ENCODE results near the gene PROSER3.

The PROSER3 gene

GRCh38 chr19:35782589-35782988, 24.6 kb downstream of the PROSER3 start:
- Histone ChIP-seq H3K27ac (ENCODE audit: low read depth, low read length) (no peak overlapping the region), H3K9ac (ENCODE audit: low read length) (no peak overlapping the region), H3K4me3 (ENCODE audit: low read length) (no peak overlapping the region), H3K36me3 (ENCODE audit: control insufficient read depth, insufficient read depth, low read length) (peaks cover 14% of the 10 kb centered on the region), H3K4me1 (ENCODE audit: control insufficient read depth, insufficient read depth, low read length) (no peaks in the 10 kb centered on the region), H3K27me3 (ENCODE audit: control insufficient read depth, insufficient read depth, low read length) (no peaks in the 10 kb centered on the region)

GRCh38 chr19:35783469-35784434, 25.8 kb downstream of the PROSER3 start:
- Histone ChIP-seq H3K36me3 (ENCODE audit: control insufficient read depth, insufficient read depth, low read length) (peaks cover 13% of the 10 kb centered on the region), H3K9ac (ENCODE audit: low read length) (no peak overlapping the region), H3K4me1 (ENCODE audit: control insufficient read depth, insufficient read depth, low read length) (no peaks in the 10 kb centered on the region), H3K27ac (ENCODE audit: low read depth, low read length) (no peak overlapping the region), H3K4me3 (ENCODE audit: low read length) (no peak overlapping the region), H3K27me3 (ENCODE audit: control insufficient read depth, insufficient read depth, low read length) (no peaks in the 10 kb centered on the region)

GRCh38 chr19:35784503-35785338, 26.7 kb downstream of the PROSER3 start:
- Histone ChIP-seq H3K4me3 (ENCODE audit: low read length) (no peak overlapping the region), H3K36me3 (ENCODE audit: control insufficient read depth, insufficient read depth, low read length) (peaks cover 11% of the 10 kb centered on the region), H3K27me3 (ENCODE audit: control insufficient read depth, insufficient read depth, low read length) (no peaks in the 10 kb centered on the region), H3K9ac (ENCODE audit: low read length) (no peak overlapping the region), H3K27ac (ENCODE audit: low read depth, low read length) (no peak overlapping the region), H3K4me1 (ENCODE audit: control insufficient read depth, insufficient read depth, low read length) (no peaks in the 10 kb centered on the region)

- Histone ChIP-seq H3K4me1 (ENCODE audit: control insufficient read depth, insufficient read depth, low read length) (no peaks in the 10 kb centered on the region), H3K9ac (ENCODE audit: low read length) (no peak overlapping the region), H3K27me3 (ENCODE audit: control insufficient read depth, insufficient read depth, low read length) (no peaks in the 10 kb centered on the region), H3K27ac (ENCODE audit: low read depth, low read length) (no peak overlapping the region), H3K36me3 (ENCODE audit: control insufficient read depth, insufficient read depth, low read length) (peaks cover 11% of the 10 kb centered on the region), H3K4me3 (ENCODE audit: low read length) (no peak overlapping the region)
Measured at GRCh38 chr19:35785339-35785627, 27.3 kb downstream of the PROSER3 start.

- Histone ChIP-seq H3K4me3 (ENCODE audit: low read length) (no peak overlapping the region), H3K36me3 (ENCODE audit: control insufficient read depth, insufficient read depth, low read length) (peaks cover 6% of the 10 kb centered on the region), H3K9ac (ENCODE audit: low read length) (no peak overlapping the region), H3K27ac (ENCODE audit: low read depth, low read length) (no peak overlapping the region), H3K4me1 (ENCODE audit: control insufficient read depth, insufficient read depth, low read length) (no peaks in the 10 kb centered on the region), H3K27me3 (ENCODE audit: control insufficient read depth, insufficient read depth, low read length) (no peaks in the 10 kb centered on the region)
Measured at GRCh38 chr19:35786299-35787160, 28.6 kb downstream of the PROSER3 start.

GRCh38 chr19:35787227-35787799, 29.3 kb downstream of the PROSER3 start:
- Histone ChIP-seq H3K27me3 (ENCODE audit: control insufficient read depth, insufficient read depth, low read length) (no peaks in the 10 kb centered on the region), H3K9ac (ENCODE audit: low read length) (no peak overlapping the region), H3K4me1 (ENCODE audit: control insufficient read depth, insufficient read depth, low read length) (no peaks in the 10 kb centered on the region), H3K36me3 (ENCODE audit: control insufficient read depth, insufficient read depth, low read length) (peaks cover 3% of the 10 kb centered on the region), H3K4me3 (ENCODE audit: low read length) (no peak overlapping the region), H3K27ac (ENCODE audit: low read depth, low read length) (no peak overlapping the region)

DNA sequence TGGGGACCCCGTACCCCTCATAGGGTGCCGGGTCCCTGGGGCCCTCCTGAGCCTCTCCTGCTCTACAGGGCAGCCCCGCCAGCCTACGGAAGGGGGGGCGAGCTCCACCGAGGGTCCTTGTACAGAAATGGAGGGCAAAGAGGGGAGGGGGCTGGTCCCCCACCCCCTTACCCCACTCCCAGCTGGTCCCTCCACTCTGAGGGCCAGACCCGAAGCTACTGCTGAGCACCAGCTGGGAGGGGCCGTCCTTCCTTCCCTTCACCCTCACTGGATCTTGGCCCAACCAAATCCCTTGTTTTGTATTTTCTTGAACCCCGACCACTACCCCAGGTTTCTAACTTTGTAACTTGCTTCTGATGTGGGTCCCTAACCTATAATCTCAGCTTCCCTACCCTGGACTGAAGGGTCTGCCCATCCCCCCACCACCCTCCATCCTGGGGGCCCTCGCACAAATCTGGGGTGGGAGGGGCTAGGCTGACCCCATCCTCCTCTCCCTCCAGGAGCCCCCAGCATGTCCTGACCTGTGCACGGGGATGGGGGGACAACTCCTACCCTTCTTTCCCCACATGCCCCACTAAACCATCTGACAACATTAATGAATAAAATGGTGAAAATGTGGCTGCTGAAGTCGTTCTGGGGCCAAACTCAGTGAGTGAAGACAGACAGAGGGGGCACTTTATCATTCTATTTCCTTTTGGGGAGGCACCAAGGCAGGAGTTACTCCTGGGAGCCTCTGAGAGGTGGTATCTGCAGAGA, 30.4 kb downstream of the PROSER3 start:
- H3K36me3 ChIP-seq (ENCODE audit: control insufficient read depth, insufficient read depth, low read length), result no peaks in the 10 kb centered on the region
- no peak overlapping the region for H3K27ac ChIP-seq (ENCODE audit: low read depth, low read length)
- no peak overlapping the region for H3K4me3 ChIP-seq (ENCODE audit: low read length)
- H3K4me1 ChIP-seq (ENCODE audit: control insufficient read depth, insufficient read depth, low read length), result no peaks in the 10 kb centered on the region
- no peak overlapping the region for H3K9ac ChIP-seq (ENCODE audit: low read length)
- no peaks in the 10 kb centered on the region for H3K27me3 ChIP-seq (ENCODE audit: control insufficient read depth, insufficient read depth, low read length)

DNA sequence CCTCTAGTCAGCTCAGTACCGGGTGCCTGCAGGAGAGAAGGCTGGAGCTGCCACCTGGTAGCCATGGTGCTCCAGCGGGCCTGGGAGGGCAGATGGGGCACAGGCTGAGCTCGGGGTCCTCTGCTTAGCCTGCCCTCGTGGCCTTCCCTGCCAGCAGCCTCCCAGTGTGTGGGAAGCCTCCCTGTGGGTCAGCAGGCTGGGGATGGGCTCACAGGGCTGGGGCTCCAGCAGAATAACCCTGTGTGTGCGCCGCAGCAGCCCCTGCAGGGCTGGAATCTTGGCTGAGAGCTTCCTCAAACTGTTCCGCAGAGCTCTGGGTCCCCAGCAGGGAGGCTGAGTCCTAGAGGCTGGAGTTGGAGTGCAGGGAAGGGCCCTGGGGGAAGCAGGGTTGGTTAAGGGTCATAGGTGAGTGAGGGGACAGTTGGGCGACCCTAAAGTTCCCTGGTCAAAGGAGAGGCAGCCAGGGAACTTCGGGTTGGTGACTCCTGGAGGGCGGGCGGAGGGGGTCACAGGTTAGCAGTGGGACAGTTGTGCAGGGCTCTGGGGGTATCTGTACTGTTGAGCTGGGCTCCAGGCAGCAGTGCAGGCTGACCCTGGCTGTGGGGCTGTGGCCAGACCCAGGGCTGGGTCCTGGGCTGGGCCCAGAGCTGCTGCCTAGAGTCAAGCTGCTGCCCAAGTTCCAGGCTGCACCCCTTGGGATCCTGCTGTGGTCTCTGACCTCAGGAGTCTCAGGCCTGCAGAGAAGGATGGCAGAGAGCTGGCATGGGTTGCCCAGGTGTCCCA, 31.4 kb downstream of the PROSER3 start:
- no peaks in the 10 kb centered on the region for H3K27me3 ChIP-seq (ENCODE audit: control insufficient read depth, insufficient read depth, low read length)
- no peak overlapping the region for H3K9ac ChIP-seq (ENCODE audit: low read length)
- no peak overlapping the region for H3K27ac ChIP-seq (ENCODE audit: low read depth, low read length)
- no peaks in the 10 kb centered on the region for H3K36me3 ChIP-seq (ENCODE audit: control insufficient read depth, insufficient read depth, low read length)
- no peaks in the 10 kb centered on the region for H3K4me1 ChIP-seq (ENCODE audit: control insufficient read depth, insufficient read depth, low read length)
- no peak overlapping the region for H3K4me3 ChIP-seq (ENCODE audit: low read length)

DNA sequence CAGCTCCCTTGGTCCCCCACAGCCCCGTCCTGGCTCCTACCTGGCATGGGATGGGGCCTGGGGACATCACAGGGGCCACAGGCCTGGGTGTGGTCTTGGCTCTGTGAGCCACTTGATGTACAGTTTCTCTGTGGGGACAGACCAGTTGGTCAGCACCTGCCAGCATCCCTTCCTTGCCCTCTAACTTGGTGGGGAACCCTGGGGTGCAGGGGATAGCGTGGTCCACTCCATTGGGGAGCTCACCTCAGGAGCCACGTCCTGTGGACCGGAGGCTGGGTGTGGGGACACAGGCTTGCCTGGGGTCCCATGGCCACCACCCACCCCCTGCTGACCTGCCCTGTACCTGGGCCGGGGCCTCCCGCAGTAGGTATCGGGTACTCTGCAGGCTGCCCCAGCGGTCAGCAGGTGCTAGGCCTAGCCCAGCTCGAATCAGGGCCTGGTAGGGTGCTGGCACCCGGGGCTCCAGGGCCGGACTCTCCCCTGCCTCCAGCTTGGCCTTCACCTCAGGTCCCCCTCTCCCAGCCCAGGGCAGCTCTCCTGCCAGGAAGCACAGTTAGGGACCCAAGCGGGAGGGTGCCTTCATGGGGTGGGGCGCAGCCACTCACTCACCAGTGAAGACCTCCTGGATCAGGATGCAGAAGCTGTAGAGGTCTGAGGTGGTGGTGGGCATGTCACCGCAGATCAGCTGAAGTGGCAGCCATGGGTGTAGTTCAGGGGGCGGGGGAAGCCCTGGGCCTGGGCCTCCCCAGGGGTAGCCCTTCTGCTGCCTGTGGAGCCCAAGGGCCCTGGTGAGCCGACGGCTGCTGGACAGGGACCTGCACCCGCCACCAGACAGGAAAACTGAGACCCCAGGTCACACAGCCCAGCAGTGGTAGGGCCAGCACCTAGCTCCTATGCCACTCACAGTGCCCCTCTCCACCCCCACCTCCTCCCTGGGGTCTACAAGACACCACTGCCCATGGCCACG, 32.3 kb downstream of the PROSER3 start:
- H3K36me3 ChIP-seq (ENCODE audit: control insufficient read depth, insufficient read depth, low read length), result no peaks in the 10 kb centered on the region
- H3K27ac ChIP-seq (ENCODE audit: low read depth, low read length), result no peak overlapping the region
- H3K4me1 ChIP-seq (ENCODE audit: control insufficient read depth, insufficient read depth, low read length), result no peaks in the 10 kb centered on the region
- no peaks in the 10 kb centered on the region for H3K27me3 ChIP-seq (ENCODE audit: control insufficient read depth, insufficient read depth, low read length)
- H3K9ac ChIP-seq (ENCODE audit: low read length), result no peak overlapping the region
- H3K4me3 ChIP-seq (ENCODE audit: low read length), result no peak overlapping the region

Measured in rectal smooth muscle tissue (tissue), 1 donor.